Body of pancreas (tissue), 4 donors: ENCODE results near the gene ACP3.

ENCODE experiments used
- CTCF ChIP-seq, 7 experiments: fragments of 450-650 bp in 4 of 7; fragments of 200-600 bp in 3 of 7; sonication (generic) in 3 of 7; IDR thresholded peaks; one replicate each; pipeline ENCODE4 v1.5.1; 2016 to 2019; ENCODE audit warnings: antibody characterized with exemption in 7 of 7
- POLR2A ChIP-seq, 3 donors: fragments of 450-650 bp; IDR thresholded peaks; one replicate each; pipeline ENCODE4 v1.6.1; 2016; ENCODE audit warnings: antibody characterized with exemption in 3 of 3, mild to moderate bottlenecking in 2 of 3

- TF ChIP-seq CTCF (IDR thresholded peaks at IDR 0.05) (no peak), POLR2A (IDR thresholded peaks at IDR 0.05) (no peak)
These were observed 43.5 kb downstream of the ACP3 start for GRCh38 chr3:132360717-132361116.
